KMS-11 (cell line): ENCODE data around the gene HOXD4.

ENCODE experiments used
- H2AFZ ChIP-seq: fragments of 200-600 bp; sonication (generic); 2 replicates; pipeline ENCODE4 v1.6.1; 2016; ENCODE audit warnings: antibody characterized with exemption, mixed run types, low read depth
- H3K27ac ChIP-seq: fragments of 200-600 bp; sonication (generic); 2 replicates; pipeline ENCODE4 v1.6.1; 2016; ENCODE audit warnings: mild to moderate bottlenecking, mixed run types
- H3K27me3 ChIP-seq: fragments of 200-600 bp; sonication (generic); 2 replicates; pipeline ENCODE4 v1.6.1; 2017; ENCODE audit warnings: mild to moderate bottlenecking, low read depth, mixed run types, moderate library complexity; ENCODE audit not compliant: insufficient read depth
- H3K36me3 ChIP-seq: fragments of 200-600 bp; sonication (generic); 2 replicates; pipeline ENCODE4 v1.6.1; 2017; ENCODE audit warnings: mild to moderate bottlenecking, mixed run types; ENCODE audit not compliant: insufficient read depth
- H3K4me1 ChIP-seq: fragments of 200-600 bp; sonication (generic); 2 replicates; pipeline ENCODE4 v1.6.1; 2016; ENCODE audit warnings: mild to moderate bottlenecking, low read depth, mixed run types; ENCODE audit not compliant: poor library complexity, severe bottlenecking
- H3K4me2 ChIP-seq: fragments of 200-600 bp; sonication (generic); 2 replicates; pipeline ENCODE4 v1.7.0; 2016; ENCODE audit warnings: mild to moderate bottlenecking, mixed run types
- H3K4me3 ChIP-seq: fragments of 200-600 bp; sonication (generic); IDR thresholded peaks from 2 replicates; pipeline ENCODE4 v1.6.1; 2017; ENCODE audit warnings: low read depth, low read length, mixed read lengths; ENCODE audit not compliant: insufficient read depth
- H3K79me2 ChIP-seq: fragments of 200-600 bp; sonication (generic); 2 replicates; pipeline ENCODE4 v1.6.1; 2016; ENCODE audit warnings: low read depth, mixed run types; ENCODE audit not compliant: insufficient read depth
- H3K9ac ChIP-seq: fragments of 200-600 bp; sonication (generic); 2 replicates; pipeline ENCODE4 v1.6.1; 2016; ENCODE audit warnings: mild to moderate bottlenecking, mixed run types
- H4K20me1 ChIP-seq: fragments of 200-600 bp; sonication (generic); 2 replicates; pipeline ENCODE4 v1.6.1; 2016; ENCODE audit warnings: mild to moderate bottlenecking, mixed run types; ENCODE audit not compliant: insufficient read depth
- CTCF ChIP-seq: fragments of 200-600 bp; sonication (generic); conservative IDR thresholded peaks from 2 replicates; pipeline ENCODE4 v1.6.1; 2017; ENCODE audit warnings: low read depth, mild to moderate bottlenecking, antibody characterized with exemption, low read length, moderate library complexity, mixed read lengths

Gene HOXD4

GRCh38 chr2:176163672-176164056 lies 12.3 kb downstream of the HOXD4 start:
- Histone ChIP-seq H3K4me3 (no peak overlapping the region), H2AFZ (no peak overlapping the region), H3K9ac (no peak overlapping the region), H3K4me1 (no peaks in the 10 kb centered on the region), H3K27ac (no peak overlapping the region), H3K79me2 (no peaks in the 10 kb centered on the region), H3K36me3 (no peaks in the 10 kb centered on the region), H4K20me1 (no peaks in the 10 kb centered on the region), H3K4me2 (no peak overlapping the region), H3K27me3 (no peaks in the 10 kb centered on the region)
- no peak for TF ChIP-seq CTCF

- Histone ChIP-seq H3K79me2 (no peaks in the 10 kb centered on the region), H3K36me3 (no peaks in the 10 kb centered on the region), H3K27me3 (no peaks in the 10 kb centered on the region), H3K4me2 (no peak overlapping the region), H3K27ac (no peak overlapping the region), H3K9ac (no peak overlapping the region), H3K4me1 (no peaks in the 10 kb centered on the region), H3K4me3 (no peak overlapping the region), H2AFZ (no peak overlapping the region), H4K20me1 (no peaks in the 10 kb centered on the region)
- no peak for TF ChIP-seq CTCF
Observed at GRCh38 chr2:176164201-176164600, 12.9 kb downstream of the HOXD4 start.

GRCh38 chr2:176164611-176165369 lies 13.4 kb downstream of the HOXD4 start:
- TF ChIP-seq CTCF, result no peak
- H3K27me3 ChIP-seq, result no peaks in the 10 kb centered on the region
- no peak overlapping the region for H3K27ac ChIP-seq
- no peak overlapping the region for H3K4me3 ChIP-seq
- H3K79me2 ChIP-seq, result no peaks in the 10 kb centered on the region
- no peaks in the 10 kb centered on the region for H3K36me3 ChIP-seq
- H2AFZ ChIP-seq, result no peak overlapping the region
- no peak overlapping the region for H3K4me2 ChIP-seq
- no peaks in the 10 kb centered on the region for H4K20me1 ChIP-seq
- no peak overlapping the region for H3K9ac ChIP-seq
- H3K4me1 ChIP-seq, result no peaks in the 10 kb centered on the region

GRCh38 chr2:176165370-176166050 lies 14.2 kb downstream of the HOXD4 start:
- H3K9ac ChIP-seq, result no peak overlapping the region
- H3K27me3 ChIP-seq, result no peaks in the 10 kb centered on the region
- H3K36me3 ChIP-seq, result no peaks in the 10 kb centered on the region
- no peaks in the 10 kb centered on the region for H4K20me1 ChIP-seq
- H3K4me1 ChIP-seq, result no peaks in the 10 kb centered on the region
- H2AFZ ChIP-seq, result no peak overlapping the region
- H3K79me2 ChIP-seq, result no peaks in the 10 kb centered on the region
- H3K4me2 ChIP-seq, result no peak overlapping the region
- TF ChIP-seq CTCF, result no peak
- H3K4me3 ChIP-seq, result no peak overlapping the region
- no peak overlapping the region for H3K27ac ChIP-seq
